ENCODE data around the gene HELQ. TPM values are rescaled to one million over a fixed set of nuclear protein-coding genes. Genes with fewer than 3 reads are reported as not detected.

HELQ gene
- total and polyA plus RNA-seq, 10 of the 15 experiments (the other 5 are each of a cell fraction or from before 2014, with no cell fraction given): 4.5 to 13.3 (median 10.6) TPM

Small RNAs within 50 kb of the gene (small RNA-seq; reads per million reads assigned to genes)
- gene AC114781.5: not detected

Other genes starting within 250 kb of the HELQ start
- 15.5 and 16.9 TPM in 2 replicates for gene COQ2, start 171.0 kb downstream of the HELQ start, total RNA-seq (2014; rRNA removed)
- gene COQ2, start 171.0 kb downstream of the HELQ start, total RNA-seq (2014; rRNA removed; fragmentation: Illumina TruSeq; extraction: Trizol): 19.0 and 20.5 TPM in 2 replicates
- 15.8 and 17.7 TPM in 2 replicates for gene COQ2, start 171.0 kb downstream of the HELQ start, total RNA-seq (2021)
- gene COQ2, start 171.0 kb downstream of the HELQ start, polyA plus RNA-seq (2011; rRNA removed): 33.6 and 38.4 TPM in 2 replicates
- gene COQ2, start 171.0 kb downstream of the HELQ start, polyA plus RNA-seq (2014; fragmentation: Illumina TruSeq; extraction: Trizol): 22.0 and 26.9 TPM in 2 replicates
- gene COQ2, start 171.0 kb downstream of the HELQ start, polyA plus RNA-seq (2014; fragmentation: Nextera tagmentation; extraction: Ambion mirVana): 10 to 100 TPM in 1 of 2 experiments, 1 to 10 TPM in 1; 5.0 to 11.2 TPM
- 17.1 and 17.5 TPM in 2 replicates for gene COQ2, start 171.0 kb downstream of the HELQ start, polyA plus RNA-seq (2014; rRNA removed)
- 10 to 100 TPM; 43.1 to 46.7 TPM for gene COQ2, start 171.0 kb downstream of the HELQ start, polyA plus RNA-seq (2016; fragmentation: Nextera tagmentation; extraction: Ambion mirVana)
- 0.44 and 0.51 TPM in 2 replicates for gene HPSE, start 121.0 kb downstream of the HELQ start, total RNA-seq (2014; rRNA removed)
- gene HPSE, start 121.0 kb downstream of the HELQ start, total RNA-seq (2014; rRNA removed; fragmentation: Illumina TruSeq; extraction: Trizol): 0.40 and 0.55 TPM in 2 replicates
- 0.67 and 0.85 TPM in 2 replicates for gene HPSE, start 121.0 kb downstream of the HELQ start, total RNA-seq (2021)
- 0.60 and 0.98 TPM in 2 replicates for gene HPSE, start 121.0 kb downstream of the HELQ start, polyA plus RNA-seq (2011; rRNA removed)
- gene HPSE, start 121.0 kb downstream of the HELQ start, polyA plus RNA-seq (2014; fragmentation: Illumina TruSeq; extraction: Trizol): 0.51 and 0.65 TPM in 2 replicates
- gene HPSE, start 121.0 kb downstream of the HELQ start, polyA plus RNA-seq (2014; fragmentation: Nextera tagmentation; extraction: Ambion mirVana): under 1 TPM; 0.16 to 0.29 TPM
- 0.47 and 0.56 TPM in 2 replicates for gene HPSE, start 121.0 kb downstream of the HELQ start, polyA plus RNA-seq (2014; rRNA removed)
- under 1 TPM; 0.88 to 0.89 TPM for gene HPSE, start 121.0 kb downstream of the HELQ start, polyA plus RNA-seq (2016; fragmentation: Nextera tagmentation; extraction: Ambion mirVana)
- 38.0 and 57.5 TPM in 2 replicates for gene MRPS18C, start 235 bp upstream of the HELQ start, total RNA-seq (2014; rRNA removed)
- 61.4 and 73.7 TPM in 2 replicates for gene MRPS18C, start 235 bp upstream of the HELQ start, total RNA-seq (2014; rRNA removed; fragmentation: Illumina TruSeq; extraction: Trizol)
- gene MRPS18C, start 235 bp upstream of the HELQ start, total RNA-seq (2021): 74.7 and 75.1 TPM in 2 replicates
- 72.4 and 114 TPM in 2 replicates for gene MRPS18C, start 235 bp upstream of the HELQ start, polyA plus RNA-seq (2011; rRNA removed)
- 82.5 and 135 TPM in 2 replicates for gene MRPS18C, start 235 bp upstream of the HELQ start, polyA plus RNA-seq (2014; fragmentation: Illumina TruSeq; extraction: Trizol)
- 100 to 1,000 TPM; 277 to 283 TPM for gene MRPS18C, start 235 bp upstream of the HELQ start, polyA plus RNA-seq (2014; fragmentation: Nextera tagmentation; extraction: Ambion mirVana)
- 41.3 and 43.9 TPM in 2 replicates for gene MRPS18C, start 235 bp upstream of the HELQ start, polyA plus RNA-seq (2014; rRNA removed)
- 100 to 1,000 TPM; 252 to 271 TPM for gene MRPS18C, start 235 bp upstream of the HELQ start, polyA plus RNA-seq (2016; fragmentation: Nextera tagmentation; extraction: Ambion mirVana)
- 8.2 and 10.7 TPM in 2 replicates for gene ABRAXAS1, start 29.3 kb upstream of the HELQ start, total RNA-seq (2014; rRNA removed)
- 5.3 and 5.8 TPM in 2 replicates for gene ABRAXAS1, start 29.3 kb upstream of the HELQ start, total RNA-seq (2014; rRNA removed; fragmentation: Illumina TruSeq; extraction: Trizol)
- 8.2 and 8.5 TPM in 2 replicates for gene ABRAXAS1, start 29.3 kb upstream of the HELQ start, total RNA-seq (2021)
- 8.6 and 14.5 TPM in 2 replicates for gene ABRAXAS1, start 29.3 kb upstream of the HELQ start, polyA plus RNA-seq (2011; rRNA removed)
- 9.7 and 11.7 TPM in 2 replicates for gene ABRAXAS1, start 29.3 kb upstream of the HELQ start, polyA plus RNA-seq (2014; fragmentation: Illumina TruSeq; extraction: Trizol)
- 1 to 10 TPM; 2.2 to 3.2 TPM for gene ABRAXAS1, start 29.3 kb upstream of the HELQ start, polyA plus RNA-seq (2014; fragmentation: Nextera tagmentation; extraction: Ambion mirVana)
- gene ABRAXAS1, start 29.3 kb upstream of the HELQ start, polyA plus RNA-seq (2014; rRNA removed): 5.6 and 5.9 TPM in 2 replicates
- gene ABRAXAS1, start 29.3 kb upstream of the HELQ start, polyA plus RNA-seq (2016; fragmentation: Nextera tagmentation; extraction: Ambion mirVana): 1 to 10 TPM; 2.5 to 3.1 TPM
- gene GPAT3, start 80.3 kb upstream of the HELQ start, total RNA-seq (2014; rRNA removed): 0.65 and 0.79 TPM in 2 replicates
- 0.54 and 0.60 TPM in 2 replicates for gene GPAT3, start 80.3 kb upstream of the HELQ start, total RNA-seq (2014; rRNA removed; fragmentation: Illumina TruSeq; extraction: Trizol)
- 0.90 and 1.1 TPM in 2 replicates for gene GPAT3, start 80.3 kb upstream of the HELQ start, total RNA-seq (2021)
- gene GPAT3, start 80.3 kb upstream of the HELQ start, polyA plus RNA-seq (2011; rRNA removed): 0.39 and 0.53 TPM in 2 replicates
- gene GPAT3, start 80.3 kb upstream of the HELQ start, polyA plus RNA-seq (2014; fragmentation: Illumina TruSeq; extraction: Trizol): 0.51 and 0.59 TPM in 2 replicates
- gene GPAT3, start 80.3 kb upstream of the HELQ start, polyA plus RNA-seq (2014; fragmentation: Nextera tagmentation; extraction: Ambion mirVana): under 1 TPM; 0.26 to 0.47 TPM
- gene GPAT3, start 80.3 kb upstream of the HELQ start, polyA plus RNA-seq (2014; rRNA removed): 0.51 and 1.4 TPM in 2 replicates
- under 1 TPM; 0.43 to 0.67 TPM for gene GPAT3, start 80.3 kb upstream of the HELQ start, polyA plus RNA-seq (2016; fragmentation: Nextera tagmentation; extraction: Ambion mirVana)